Ishikawa (cell line): ENCODE results near the gene CD300LF.

Experiments used
- CEBPB ChIP-seq: IDR thresholded peaks from 2 replicates; pipeline ENCODE4 v1.6.1; 2012
- CREB1 ChIP-seq: IDR thresholded peaks from 2 replicates; pipeline ENCODE4 v1.6.1; 2012; ENCODE audit warnings: low read depth
- EGR1 ChIP-seq: IDR thresholded peaks from 2 replicates; pipeline ENCODE4 v1.6.1; 2012
- EP300 ChIP-seq: IDR thresholded peaks from 2 replicates; pipeline ENCODE4 v1.6.1; 2012; ENCODE audit warnings: borderline replicate concordance
- FOXM1 ChIP-seq: IDR thresholded peaks from 2 replicates; pipeline ENCODE4 v1.6.1; 2012; ENCODE audit warnings: low read depth, borderline replicate concordance
- NFIC ChIP-seq: IDR thresholded peaks from 2 replicates; pipeline ENCODE4 v1.6.1; 2012
- RAD21 ChIP-seq: IDR thresholded peaks from 2 replicates; pipeline ENCODE4 v1.6.1; 2012; ENCODE audit warnings: low read depth
- TAF1 ChIP-seq: IDR thresholded peaks from 2 replicates; pipeline ENCODE4 v1.6.1; 2012; ENCODE audit warnings: low read depth, mild to moderate bottlenecking
- TCF12 ChIP-seq: IDR thresholded peaks from 2 replicates; pipeline ENCODE4 v1.6.1; 2012; ENCODE audit warnings: low read depth
- TEAD4 ChIP-seq: IDR thresholded peaks from 2 replicates; pipeline ENCODE4 v1.6.1; 2012
- YY1 ChIP-seq: IDR thresholded peaks from 2 replicates; pipeline ENCODE4 v1.6.1; 2012; ENCODE audit warnings: low read depth
- ZBTB7A ChIP-seq: IDR thresholded peaks from 2 replicates; pipeline ENCODE4 v1.6.1; 2012; ENCODE audit warnings: low read depth
- TF ChIP-seq, protein P1 (sequence below): IDR thresholded peaks from 2 replicates; pipeline ENCODE4 v1.6.1; 2012
- TF ChIP-seq, protein P2 (sequence below): IDR thresholded peaks from 2 replicates; pipeline ENCODE4 v1.6.1; 2012; ENCODE audit warnings: low read depth, mild to moderate bottlenecking
- TF ChIP-seq, protein P3 (sequence below): IDR thresholded peaks from 2 replicates; pipeline ENCODE4 v1.6.1; 2012

The CD300LF gene

DNA sequence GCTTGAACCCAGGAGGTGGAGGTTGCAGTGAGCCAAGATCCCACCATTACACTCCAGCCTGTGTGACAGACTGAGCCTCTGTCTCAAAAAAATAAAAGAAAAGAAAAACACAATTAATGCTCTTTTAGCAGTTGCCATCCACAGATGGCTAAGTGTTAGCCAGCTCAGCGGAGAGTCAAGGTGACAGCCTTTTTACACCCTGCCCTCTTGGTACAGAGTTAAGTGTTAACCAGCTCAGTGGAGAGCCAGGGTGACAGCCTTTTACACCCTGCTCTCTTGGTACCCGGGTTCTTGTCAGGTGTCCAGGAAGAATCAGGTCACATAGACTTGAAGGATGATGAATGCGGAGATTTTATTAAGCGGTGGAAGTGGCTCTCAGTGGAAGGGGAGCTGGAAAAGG is 7.8 kb upstream of the CD300LF start:
- TF ChIP-seq TEAD4: no peak
- TF ChIP-seq EGR1: no peak
- TF ChIP-seq, protein P1, sequence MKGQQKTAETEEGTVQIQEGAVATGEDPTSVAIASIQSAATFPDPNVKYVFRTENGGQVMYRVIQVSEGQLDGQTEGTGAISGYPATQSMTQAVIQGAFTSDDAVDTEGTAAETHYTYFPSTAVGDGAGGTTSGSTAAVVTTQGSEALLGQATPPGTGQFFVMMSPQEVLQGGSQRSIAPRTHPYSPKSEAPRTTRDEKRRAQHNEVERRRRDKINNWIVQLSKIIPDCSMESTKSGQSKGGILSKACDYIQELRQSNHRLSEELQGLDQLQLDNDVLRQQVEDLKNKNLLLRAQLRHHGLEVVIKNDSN: no peak
- no peak for TF ChIP-seq EP300
- no peak for TF ChIP-seq NFIC
- no peak for TF ChIP-seq CREB1
- TF ChIP-seq, protein P2, sequence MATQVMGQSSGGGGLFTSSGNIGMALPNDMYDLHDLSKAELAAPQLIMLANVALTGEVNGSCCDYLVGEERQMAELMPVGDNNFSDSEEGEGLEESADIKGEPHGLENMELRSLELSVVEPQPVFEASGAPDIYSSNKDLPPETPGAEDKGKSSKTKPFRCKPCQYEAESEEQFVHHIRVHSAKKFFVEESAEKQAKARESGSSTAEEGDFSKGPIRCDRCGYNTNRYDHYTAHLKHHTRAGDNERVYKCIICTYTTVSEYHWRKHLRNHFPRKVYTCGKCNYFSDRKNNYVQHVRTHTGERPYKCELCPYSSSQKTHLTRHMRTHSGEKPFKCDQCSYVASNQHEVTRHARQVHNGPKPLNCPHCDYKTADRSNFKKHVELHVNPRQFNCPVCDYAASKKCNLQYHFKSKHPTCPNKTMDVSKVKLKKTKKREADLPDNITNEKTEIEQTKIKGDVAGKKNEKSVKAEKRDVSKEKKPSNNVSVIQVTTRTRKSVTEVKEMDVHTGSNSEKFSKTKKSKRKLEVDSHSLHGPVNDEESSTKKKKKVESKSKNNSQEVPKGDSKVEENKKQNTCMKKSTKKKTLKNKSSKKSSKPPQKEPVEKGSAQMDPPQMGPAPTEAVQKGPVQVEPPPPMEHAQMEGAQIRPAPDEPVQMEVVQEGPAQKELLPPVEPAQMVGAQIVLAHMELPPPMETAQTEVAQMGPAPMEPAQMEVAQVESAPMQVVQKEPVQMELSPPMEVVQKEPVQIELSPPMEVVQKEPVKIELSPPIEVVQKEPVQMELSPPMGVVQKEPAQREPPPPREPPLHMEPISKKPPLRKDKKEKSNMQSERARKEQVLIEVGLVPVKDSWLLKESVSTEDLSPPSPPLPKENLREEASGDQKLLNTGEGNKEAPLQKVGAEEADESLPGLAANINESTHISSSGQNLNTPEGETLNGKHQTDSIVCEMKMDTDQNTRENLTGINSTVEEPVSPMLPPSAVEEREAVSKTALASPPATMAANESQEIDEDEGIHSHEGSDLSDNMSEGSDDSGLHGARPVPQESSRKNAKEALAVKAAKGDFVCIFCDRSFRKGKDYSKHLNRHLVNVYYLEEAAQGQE: no peak
- TF ChIP-seq, protein P3, sequence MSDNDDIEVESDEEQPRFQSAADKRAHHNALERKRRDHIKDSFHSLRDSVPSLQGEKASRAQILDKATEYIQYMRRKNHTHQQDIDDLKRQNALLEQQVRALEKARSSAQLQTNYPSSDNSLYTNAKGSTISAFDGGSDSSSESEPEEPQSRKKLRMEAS: no peak
- TF ChIP-seq FOXM1: no peak
- no peak for TF ChIP-seq ZBTB7A
- TF ChIP-seq RAD21: no peak
- no peak for TF ChIP-seq TAF1
- no peak for TF ChIP-seq YY1
- TF ChIP-seq TCF12: no peak
- no peak for TF ChIP-seq CEBPB

DNA sequence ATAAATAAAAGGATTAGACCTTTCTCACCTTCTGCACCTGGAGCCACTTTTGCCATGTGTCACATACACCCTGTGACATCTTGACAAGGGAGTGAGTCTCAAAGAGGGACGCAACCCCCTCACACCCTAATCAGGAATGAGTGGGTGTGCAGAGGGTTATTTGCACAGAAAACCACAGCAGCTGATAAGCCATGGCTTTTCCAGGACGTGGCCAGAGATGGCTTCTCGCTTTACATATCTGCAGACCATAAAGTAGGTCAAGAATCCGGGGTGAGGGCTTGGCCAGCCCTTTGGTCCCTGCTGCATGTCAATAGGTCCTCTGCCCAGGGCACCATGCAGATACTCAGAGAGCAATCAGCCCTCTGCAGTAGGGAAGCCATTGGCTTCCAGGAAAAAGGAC is 2.4 kb upstream of the CD300LF start:
- no peak for TF ChIP-seq TCF12
- TF ChIP-seq, protein P3: no peak
- TF ChIP-seq EP300: no peak
- no peak for TF ChIP-seq FOXM1
- TF ChIP-seq NFIC: no peak
- TF ChIP-seq CREB1: no peak
- TF ChIP-seq CEBPB: no peak
- no peak for TF ChIP-seq EGR1
- TF ChIP-seq TAF1: no peak
- TF ChIP-seq, protein P1: no peak
- no peak for TF ChIP-seq YY1
- TF ChIP-seq ZBTB7A: no peak
- no peak for TF ChIP-seq TEAD4
- no peak for TF ChIP-seq RAD21
- TF ChIP-seq, protein P2: no peak

DNA sequence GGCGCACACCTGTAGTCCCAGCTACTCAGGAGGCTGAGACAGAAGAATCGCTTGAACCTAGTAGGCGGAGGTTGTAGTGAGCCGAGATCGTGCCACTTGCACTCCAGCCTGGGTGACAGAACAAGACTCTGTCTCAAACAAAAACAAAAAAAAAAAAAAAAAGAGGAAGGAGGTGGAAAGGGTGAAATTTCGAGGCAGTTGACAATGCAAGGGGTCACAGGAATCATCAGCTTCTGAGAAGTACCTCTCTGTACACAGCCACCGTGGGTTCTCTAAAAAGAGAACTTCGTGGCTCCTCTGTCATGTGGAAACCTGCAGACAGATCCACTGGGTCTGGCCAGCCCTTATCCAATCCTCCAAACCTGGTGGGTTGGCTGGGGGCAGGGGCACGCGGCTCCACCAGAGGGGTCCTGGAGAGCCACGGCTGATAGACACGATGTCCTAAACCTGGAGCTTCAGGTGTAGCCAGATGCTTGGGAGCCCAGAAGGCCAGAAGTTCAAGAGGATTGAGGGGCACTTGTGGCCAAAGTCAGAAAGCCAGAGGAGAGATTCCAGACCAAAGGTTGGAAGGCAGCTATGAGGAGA is 540 bp upstream of the CD300LF start:
- TF ChIP-seq NFIC (no peak), RAD21 (no peak)

DNA sequence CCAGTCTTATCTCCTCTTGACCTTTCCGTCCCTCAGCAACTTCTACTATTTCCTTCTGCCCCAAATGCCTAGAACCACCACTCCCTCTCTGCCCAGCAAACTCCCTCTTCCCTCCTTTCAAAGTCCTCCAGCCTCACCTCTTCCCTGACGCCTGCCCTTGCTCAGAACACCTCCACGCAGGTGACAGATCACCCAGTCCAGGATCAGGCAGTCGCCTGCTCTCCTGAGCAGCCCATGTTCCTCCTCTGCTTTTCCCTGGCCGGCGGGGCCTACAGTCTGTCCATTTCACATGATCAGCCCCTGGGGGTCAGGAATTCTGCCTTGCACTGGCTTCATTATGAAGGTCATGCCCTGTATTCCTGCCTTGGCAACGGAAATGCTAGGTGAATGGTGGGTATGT is 422 bp downstream of the CD300LF start:
- TF ChIP-seq TAF1: no peak
- TF ChIP-seq, protein P3: no peak
- TF ChIP-seq TCF12: no peak
- TF ChIP-seq NFIC: no peak

DNA sequence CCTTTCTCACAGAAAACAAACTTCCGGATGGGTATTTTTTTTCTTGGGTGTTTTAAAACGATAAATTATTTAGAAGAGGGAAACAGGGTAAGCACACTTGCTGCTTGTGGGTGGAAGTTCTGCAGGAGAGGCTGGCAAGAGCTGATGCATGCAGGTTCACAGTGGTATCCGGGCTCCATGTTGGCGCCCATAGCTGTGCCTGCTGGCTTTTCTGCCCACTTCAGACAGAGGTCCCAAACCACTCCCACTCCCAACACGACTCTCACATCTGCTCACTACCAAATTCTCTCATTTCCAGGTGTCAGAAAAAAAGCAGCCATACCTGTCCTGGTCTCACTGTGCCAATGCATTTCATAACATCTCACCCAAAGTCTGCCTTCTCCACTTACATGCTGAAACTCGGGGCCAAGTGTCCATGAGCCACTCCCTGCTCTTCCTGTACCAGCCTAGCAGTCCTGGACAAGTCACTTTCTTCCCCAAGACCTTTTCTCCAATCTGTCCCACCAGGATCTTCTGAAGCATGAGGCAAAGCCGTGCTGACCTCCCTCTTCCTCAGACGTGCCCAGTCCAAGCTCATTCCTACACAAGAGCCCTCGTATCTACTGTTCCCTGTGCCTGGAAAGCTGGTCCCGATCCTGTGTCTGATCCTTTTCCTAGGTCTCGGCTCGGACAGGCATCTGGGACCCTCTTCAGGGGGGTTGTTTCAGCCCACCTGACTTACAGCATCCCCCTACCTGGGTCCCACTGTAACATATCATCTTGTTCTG is 1.5 kb downstream of the CD300LF start:
- TF ChIP-seq ZBTB7A (no peak), EP300 (no peak), CREB1 (no peak), FOXM1 (no peak), CEBPB (no peak), TCF12 (no peak), NFIC (no peak), YY1 (no peak), RAD21 (no peak), TAF1 (no peak), TEAD4 (no peak), EGR1 (no peak)
- TF ChIP-seq, protein P2: no peak
- TF ChIP-seq, protein P1: no peak
- TF ChIP-seq, protein P3: no peak
